Measurements from ENCODE around the gene RBM15. TPM values are rescaled to one million over a fixed set of nuclear protein-coding genes. Genes with fewer than 3 reads are reported as not detected.

Gene RBM15
- total RNA-seq, 4 donors from 2014 or later: 10.5 to 39.5 (median 23.0) TPM

DNA sequence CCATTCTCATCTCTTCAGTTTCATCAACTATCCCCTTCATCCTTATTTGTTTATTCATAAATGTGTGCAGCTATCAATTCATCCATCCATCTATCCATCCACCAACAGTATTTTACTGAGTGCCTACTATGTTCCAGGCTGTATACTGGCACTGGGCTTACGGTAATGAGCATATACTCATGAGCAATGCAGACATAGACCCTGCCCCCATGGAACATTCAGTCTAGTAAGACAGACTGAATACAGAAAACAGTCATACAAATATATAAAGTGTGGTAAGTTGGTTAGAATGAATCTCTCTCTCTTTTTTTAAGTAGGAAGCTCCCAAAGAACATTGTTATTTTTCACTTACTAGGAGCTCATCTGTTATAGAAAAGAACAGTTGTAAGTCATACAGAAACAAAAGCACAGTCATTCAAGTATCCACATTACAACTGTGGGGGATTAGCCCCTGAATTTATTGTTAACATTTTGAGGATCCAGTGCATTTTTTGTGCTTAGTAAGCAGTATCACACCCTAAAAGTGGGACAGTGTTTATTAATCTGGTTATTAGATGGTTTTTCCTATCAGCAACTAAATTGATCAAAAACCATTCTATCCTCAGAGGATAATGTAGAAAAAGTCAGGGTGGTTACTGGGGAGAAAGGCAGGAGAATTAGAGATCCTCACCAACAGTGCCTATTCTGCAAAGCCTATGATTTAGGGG lies 48.0 kb downstream of the RBM15 start:
- H3K4me3 ChIP-seq: no peak overlapping the region
- H3K36me3 ChIP-seq: peaks cover 0 to 10% (median 4%) of the 10 kb centered on the region in 3 donors
- H3K27ac ChIP-seq: no peak overlapping the region
- 95 to 100% methylated on average over 1 of the region's 1 CpG for WGBS, 2 donors
- TF ChIP-seq POLR2A (IDR thresholded peaks at IDR 0.05) (no peak), CTCF (IDR thresholded peaks at IDR 0.05) (no peak)
- no peak for DNase-seq
- H3K27me3 ChIP-seq: no peaks in the 10 kb centered on the region
- intact Hi-C loops (cut with DNase I): no loop called here
- H3K4me1 ChIP-seq: peaks cover 0 to 40% (median 12%) of the 10 kb centered on the region in 3 donors
- H3K9me3 ChIP-seq: no peaks in the 10 kb centered on the region

- Histone ChIP-seq H3K4me1 (peaks cover 0 to 42% (median 5%) of the 10 kb centered on the region in 3 donors), H3K4me3 (peak overlapping the region in 3 of 4 donors; percentile 7 to 50 (median 31)), H3K9me3 (no peaks in the 10 kb centered on the region), H3K27me3 (no peaks in the 10 kb centered on the region), H3K36me3 (peaks cover 0 to 11% (median 4%) of the 10 kb centered on the region in 3 donors), H3K27ac (peak overlapping the region in 3 of 4 donors; percentile 61 to 78 (median 78))
- no peak for DNase-seq
- intact Hi-C loops (cut with DNase I): no loop called here
- TF ChIP-seq POLR2A (IDR thresholded peaks at IDR 0.05) (no peak), CTCF (IDR thresholded peaks at IDR 0.05) (no peak)
- 73 to 76% methylated on average over 6 of the region's 6 CpGs for WGBS, 2 donors
These were observed 50.9 kb downstream of the RBM15 start for GRCh38 chr1:110390096-110390495.

- no peak for DNase-seq
- Histone ChIP-seq H3K36me3 (peaks cover 0 to 15% (median 4%) of the 10 kb centered on the region in 3 donors), H3K4me3 (peak within 1 kb of the TSS in 3 of 4 donors; percentile 7 to 50 (median 31)), H3K27me3 (no peaks in the 10 kb centered on the region), H3K27ac (peak within 1 kb of the TSS; percentile 7 to 78 (median 70)), H3K9me3 (no peaks in the 10 kb centered on the region), H3K4me1 (peaks cover 0 to 42% (median 5%) of the 10 kb centered on the region in 3 donors)
- intact Hi-C loops (cut with DNase I): no loop called here
- WGBS, 2 donors: 45 to 55% methylated on average over 8 of the region's 8 CpGs
- no peak for TF ChIP-seq CTCF (IDR thresholded peaks at IDR 0.05)
- no peak for TF ChIP-seq POLR2A (IDR thresholded peaks at IDR 0.05)
These were observed 51.6 kb downstream of the RBM15 start, which contains the start of gene SLC16A4 for GRCh38 chr1:110390692-110391245. TSS of gene SLC16A4 (minus strand) at chr1:110391026. CDS start at chr1:110389323, 1,703 bp downstream.

DNA sequence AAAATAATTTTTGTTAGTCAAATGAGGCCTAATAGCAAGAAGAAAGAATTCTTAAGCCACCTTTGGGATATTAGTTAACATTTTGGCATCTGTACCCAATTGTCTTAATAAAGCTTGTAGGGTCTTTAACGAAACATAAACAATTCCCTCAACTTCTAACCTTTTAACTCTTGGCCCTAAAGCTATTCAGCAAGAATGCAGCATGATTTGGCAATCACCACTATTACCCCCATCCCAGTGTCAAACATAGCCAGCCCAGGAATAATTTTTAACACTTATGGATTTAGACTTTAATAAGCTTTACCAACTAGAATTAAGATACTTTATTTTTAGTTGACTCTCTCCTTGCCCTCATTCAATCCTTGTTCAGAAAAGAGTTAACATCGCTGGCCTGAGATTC lies 54.1 kb downstream of the RBM15 start:
- no peak for DNase-seq
- Histone ChIP-seq H3K36me3 (peaks cover 0 to 28% (median 0%) of the 10 kb centered on the region in 3 donors), H3K4me3 (no peak overlapping the region), H3K27ac (peak overlapping the region in 2 of 4 donors; percentile 38 to 78), H3K9me3 (no peaks in the 10 kb centered on the region), H3K4me1 (peaks cover 0 to 42% (median 5%) of the 10 kb centered on the region in 3 donors), H3K27me3 (no peaks in the 10 kb centered on the region)
- TF ChIP-seq CTCF (IDR thresholded peaks at IDR 0.05): no peak
- no peak for TF ChIP-seq POLR2A (IDR thresholded peaks at IDR 0.05)
- intact Hi-C loops (cut with DNase I): no loop called here
- WGBS, 2 donors: 55 to 80% methylated on average over 2 of the region's 2 CpGs
